Sigmoid colon (tissue), 4 donors: ENCODE results near the gene RHOB.
A peak's percentile ranks its signal among the peaks of the same experiment; 100 is the strongest.

ENCODE experiments used
- POLR2A ChIP-seq, 2 donors: fragments of 450-650 bp; IDR thresholded peaks; one replicate each; pipeline ENCODE4 v1.6.1; 2016; ENCODE audit warnings: antibody characterized with exemption in 2 of 2, mild to moderate bottlenecking in 2 of 2, moderate library complexity in 2 of 2
- POLR2AphosphoS5 ChIP-seq, 4 donors: sonication (generic); formaldehyde crosslinking; IDR thresholded peaks; one replicate each; pipeline ENCODE4 v1.6.1; 2017; ENCODE audit warnings: antibody characterized with exemption in 4 of 4

DNA sequence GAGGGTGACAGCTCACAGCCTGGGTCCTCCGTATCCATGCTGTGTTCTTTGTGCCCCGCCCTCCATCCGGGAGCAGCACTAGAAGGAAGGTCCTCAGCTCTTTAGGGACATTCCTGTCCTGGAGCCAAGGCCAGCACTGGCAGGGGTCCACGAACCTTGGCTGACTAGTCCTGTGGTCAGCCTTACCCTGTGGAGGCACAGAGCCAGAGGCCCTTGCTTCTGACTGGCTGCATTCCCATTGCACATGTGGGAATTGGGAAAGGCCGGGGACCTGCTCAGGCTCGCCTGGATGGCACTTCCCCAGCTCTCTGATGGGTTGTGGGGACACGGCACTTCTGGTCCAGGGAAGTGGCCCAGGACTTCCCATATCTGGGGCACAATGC is 24.9 kb upstream of the RHOB start:
- TF ChIP-seq POLR2AphosphoS5 (IDR thresholded peaks at IDR 0.05) (peak; percentile 72 to 80 (median 77)), POLR2A (IDR thresholded peaks at IDR 0.05) (no peak)
